ENCODE data around the gene N4BP2.

GRCh38 chr4:40195182-40196177 lies 138.8 kb downstream of the N4BP2 start:
- TF ChIP-seq CTCF (IDR thresholded peaks at IDR 0.05; ENCODE audit: poor library complexity), result no peak
- TF ChIP-seq EZH2 (IDR thresholded peaks at IDR 0.05; ENCODE audit: borderline replicate concordance), result no peak
- no peak for TF ChIP-seq EZH2phosphoT487 (IDR thresholded peaks at IDR 0.05; ENCODE audit: low read depth, severe bottlenecking, unreplicated experiment)

Measured in hepatocyte (in vitro differentiated cells).